RKO (cell line): ENCODE measurements around the gene SPATA6L.
"Not testable (repeated sequence)": the region's sequence is repeated elsewhere in the genome, so short reads cannot be mapped to it uniquely, and the experiment has no call there.

Experiments used
- DNase-seq: peaks from one replicate; pipeline ENCODE4 v3.0.0-alpha.2; 2016; ENCODE audit warnings: low spot score

SPATA6L gene

DNA sequence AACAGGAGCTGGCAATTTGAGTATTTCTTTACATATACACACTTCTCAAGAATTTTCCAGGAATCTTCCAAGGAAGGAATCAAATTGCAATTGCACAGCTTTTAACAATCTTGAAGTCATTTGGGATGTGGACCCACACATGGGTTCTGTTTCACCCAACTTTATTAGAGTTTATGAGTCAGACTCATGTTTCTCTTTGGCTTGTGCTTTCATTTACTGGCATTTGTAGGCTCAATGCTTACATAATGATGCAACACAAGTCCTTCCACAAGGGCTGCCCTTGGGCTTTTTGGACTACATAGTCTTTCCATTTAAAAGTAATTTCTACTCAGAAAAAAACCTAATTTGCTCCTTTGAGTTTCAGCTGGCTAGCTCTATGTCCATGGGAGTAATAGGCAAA, 8.5 kb upstream of the SPATA6L start:
- DNase-seq = peak; percentile 42

DNA sequence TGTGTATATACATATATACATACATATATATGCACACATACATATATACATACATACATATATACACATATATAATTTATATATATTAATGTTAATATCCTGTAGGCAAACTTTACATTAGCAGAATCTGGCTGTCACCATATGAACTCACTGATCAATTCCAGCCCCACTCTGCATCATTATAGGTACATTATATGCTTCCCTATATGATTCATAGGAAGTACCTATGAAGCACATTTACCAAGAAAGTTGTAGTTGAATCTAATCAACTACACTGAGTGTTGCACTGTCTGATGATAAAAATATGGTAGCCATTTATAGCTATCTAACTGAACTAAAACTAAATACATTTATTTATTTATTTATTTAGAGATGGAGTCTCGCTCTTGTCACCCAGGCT, 5.5 kb upstream of the SPATA6L start:
- no peak for DNase-seq

DNA sequence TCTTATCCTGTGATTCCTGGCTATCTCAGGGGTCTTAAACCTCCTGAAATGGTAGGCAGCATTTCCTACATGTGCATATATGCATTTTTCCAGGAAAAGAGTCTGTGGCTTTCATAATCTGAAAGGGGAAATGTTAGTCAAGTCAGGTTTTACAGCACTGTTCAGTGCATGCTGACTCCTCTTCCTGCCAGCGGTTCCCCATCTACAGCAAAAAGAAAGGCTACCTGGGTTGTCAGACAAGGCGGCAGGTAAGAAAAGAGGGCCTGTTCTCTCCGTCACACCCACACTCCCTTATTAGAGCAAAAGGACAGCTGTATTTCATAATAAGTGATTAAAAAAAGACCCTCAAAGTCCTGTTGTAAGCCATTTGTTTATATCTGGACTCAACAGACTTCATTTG, 4.3 kb upstream of the SPATA6L start:
- no peak for DNase-seq

DNA sequence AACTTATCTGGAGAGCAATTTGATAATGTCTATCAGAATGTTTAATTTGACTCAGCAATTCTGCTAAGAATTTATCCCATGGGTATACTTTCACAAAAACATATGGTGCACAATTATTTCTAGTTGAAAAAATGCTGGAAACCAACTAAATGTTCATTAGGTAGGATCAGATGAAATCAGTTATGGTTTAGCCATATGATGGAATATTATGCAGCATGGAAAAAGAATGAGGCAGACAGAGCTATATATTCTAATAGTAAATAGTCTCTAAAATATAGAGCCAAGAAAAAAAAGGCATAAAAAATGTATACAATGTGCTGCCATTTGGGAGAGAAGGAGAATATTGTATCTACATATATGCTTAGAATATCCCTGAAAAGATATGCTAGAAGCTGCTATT, 3.6 kb upstream of the SPATA6L start:
- DNase-seq = no peak

DNA sequence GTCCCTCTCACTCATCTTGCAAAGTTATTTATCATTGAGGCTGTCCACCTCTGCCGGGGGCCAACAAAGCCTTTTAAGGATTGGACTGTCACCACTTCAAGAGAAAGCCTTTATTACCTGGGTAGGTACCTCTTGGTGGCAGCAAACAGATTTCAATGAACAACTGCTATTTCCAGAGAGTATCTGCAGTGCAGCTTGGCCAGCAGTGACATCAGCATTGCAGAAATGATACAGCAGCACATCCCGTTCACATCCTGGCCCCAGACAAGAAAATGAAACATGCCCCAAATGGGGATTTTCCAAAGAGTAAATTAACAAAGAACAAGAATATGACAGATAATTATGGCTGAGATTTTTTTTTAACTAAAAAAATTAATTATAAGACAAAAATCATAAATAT, 2.3 kb upstream of the SPATA6L start:
- DNase-seq = no peak

DNA sequence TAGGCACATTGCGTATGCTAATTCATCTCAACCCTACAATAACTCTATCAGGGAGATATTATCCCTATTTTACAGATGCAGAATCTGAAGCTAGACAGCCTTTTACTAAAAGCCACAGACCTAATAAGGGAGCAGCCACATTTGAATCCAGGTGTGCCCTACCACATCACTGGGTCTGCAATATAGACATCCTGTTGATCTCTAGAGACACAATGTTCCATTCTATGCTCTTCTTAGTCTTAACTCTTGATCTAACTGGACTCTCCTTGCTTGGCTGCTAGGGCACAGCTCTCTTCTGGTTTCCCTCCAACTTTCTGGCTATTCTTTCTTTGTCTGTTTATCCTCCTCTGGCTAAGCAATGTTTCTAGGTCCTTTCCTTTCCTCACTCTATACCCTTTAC, 1.4 kb upstream of the SPATA6L start:
- no peak for DNase-seq

DNA sequence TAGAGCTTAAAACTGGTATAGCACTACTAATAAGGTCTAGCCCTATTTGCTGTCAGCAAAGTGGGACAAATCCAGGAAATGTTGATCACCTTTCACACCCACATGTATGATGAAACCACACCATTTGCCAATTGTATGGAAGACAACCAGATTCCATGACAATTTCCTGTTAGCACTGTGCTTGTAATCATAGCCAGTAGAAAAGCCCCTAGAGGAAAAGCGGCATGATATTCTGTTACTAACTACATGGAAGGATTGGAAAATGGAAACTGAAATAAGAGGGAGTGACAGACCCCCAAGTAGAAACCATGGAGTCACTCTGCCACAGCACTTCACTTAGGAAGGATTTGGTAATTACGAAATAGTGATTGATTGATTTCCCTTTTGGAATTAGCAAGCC, 923 bp downstream of the SPATA6L start:
- DNase-seq = peak; percentile 93

DNA sequence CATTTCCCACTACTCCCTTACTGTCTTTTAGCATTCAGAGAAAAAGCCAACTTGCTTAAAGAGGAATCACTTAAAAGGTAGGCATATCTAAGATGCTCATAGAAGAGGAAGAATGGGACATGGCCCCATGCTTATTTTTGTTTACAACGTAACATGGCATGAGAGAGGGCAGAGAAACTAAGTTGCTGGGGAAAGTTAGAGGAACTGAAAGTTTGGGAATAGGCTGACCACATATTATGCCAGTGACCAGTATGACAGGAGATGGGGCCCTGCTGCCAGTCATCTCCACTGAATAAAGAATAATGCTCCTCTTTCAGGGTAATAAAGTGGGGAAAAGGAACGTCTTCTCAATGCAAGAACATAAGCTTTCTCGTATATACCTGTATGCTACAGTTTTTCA, 2.3 kb downstream of the SPATA6L start:
- DNase-seq = peak; percentile 55

DNA sequence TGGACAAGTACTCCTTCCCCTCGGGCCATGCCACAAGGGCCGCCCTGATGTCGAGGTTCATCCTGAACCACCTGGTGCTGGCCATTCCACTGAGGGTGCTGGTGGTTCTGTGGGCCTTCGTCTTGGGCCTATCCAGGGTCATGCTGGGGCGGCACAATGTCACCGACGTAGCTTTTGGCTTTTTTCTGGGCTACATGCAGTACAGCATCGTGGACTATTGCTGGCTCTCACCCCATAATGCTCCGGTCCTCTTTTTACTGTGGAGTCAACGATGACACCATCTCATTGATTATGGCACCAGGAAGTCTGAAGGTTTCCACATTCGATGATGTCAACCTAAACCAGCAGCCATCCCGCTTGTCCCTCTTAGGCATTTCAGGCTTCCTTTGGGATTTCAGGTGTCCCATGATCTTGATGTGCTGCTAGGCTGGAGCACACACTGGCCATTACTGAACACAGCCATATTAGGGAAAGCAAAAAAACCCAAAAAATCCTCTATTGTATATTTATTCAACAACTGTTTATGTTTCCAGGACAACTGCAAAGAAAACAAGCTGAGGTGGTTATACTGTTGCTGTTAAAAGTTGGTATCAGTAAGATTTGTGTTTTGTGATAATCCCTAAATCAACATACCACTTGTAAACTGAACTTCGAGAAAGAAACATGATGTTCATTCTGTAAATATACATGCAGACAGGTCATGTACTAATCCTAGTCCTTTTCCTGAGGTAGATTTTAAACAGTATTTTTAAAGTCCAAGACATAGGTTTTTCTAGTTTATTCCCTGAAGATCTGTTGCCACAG, 3.1 kb downstream of the SPATA6L start:
- peak; percentile 88 for DNase-seq

DNA sequence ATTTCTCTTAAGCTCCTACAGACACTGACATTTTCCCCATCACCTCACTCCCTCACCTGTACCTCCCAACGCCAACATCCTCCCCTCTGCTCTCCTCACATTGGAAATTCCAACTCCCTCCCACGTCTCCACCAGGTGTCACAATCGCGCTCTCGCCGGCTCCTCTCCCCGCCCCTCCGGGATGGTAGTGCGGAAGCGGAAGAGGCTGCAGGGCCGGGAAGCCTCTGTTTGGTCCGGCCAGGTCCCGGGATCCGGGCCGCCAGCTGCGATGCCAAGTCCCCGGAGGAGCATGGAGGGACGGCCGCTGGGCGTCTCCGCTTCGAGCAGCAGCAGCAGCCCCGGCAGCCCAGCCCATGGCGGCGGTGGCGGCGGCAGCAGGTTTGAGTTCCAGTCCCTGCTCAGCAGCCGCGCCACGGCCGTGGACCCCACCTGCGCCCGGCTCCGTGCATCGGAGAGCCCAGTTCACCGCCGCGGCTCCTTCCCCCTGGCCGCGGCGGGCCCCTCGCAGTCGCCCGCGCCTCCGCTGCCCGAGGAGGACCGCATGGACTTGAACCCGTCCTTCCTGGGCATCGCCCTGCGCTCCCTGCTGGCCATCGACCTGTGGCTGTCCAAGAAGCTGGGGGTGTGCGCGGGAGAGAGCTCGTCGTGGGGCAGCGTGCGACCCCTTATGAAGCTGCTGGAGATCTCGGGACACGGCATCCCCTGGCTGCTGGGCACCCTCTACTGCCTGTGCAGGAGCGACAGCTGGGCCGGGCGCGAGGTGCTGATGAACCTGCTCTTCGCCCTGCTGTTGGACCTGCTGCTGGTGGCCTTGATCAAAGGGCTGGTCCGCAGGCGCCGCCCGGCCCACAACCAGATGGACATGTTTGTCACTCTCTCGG, 3.9 kb downstream of the SPATA6L start, which contains the start of gene PLPP6:
PLPP6 (plus strand) TSS at position 187 of the 881 bp plus-strand sequence; CDS start at position 269, 82 bp downstream.
- peak; percentile 90 for DNase-seq

DNA sequence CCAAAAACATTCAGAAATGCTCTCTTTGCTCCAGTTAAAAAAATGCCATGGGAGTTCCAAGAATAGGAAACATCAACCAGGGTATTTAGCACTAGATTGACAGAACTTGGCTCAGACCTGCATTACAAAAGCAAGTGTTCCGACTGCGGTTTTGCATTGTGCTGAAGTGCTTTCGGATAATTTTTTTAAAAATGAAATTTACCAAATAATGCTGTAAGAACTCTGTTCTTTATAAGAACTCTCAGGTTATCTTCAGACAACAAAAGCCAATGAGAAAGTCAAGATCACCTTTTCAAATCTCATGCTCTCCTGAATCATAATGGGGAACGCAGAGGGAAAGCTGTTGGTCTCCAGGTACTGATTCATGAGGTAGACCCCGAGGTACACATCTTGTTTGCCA, 4.7 kb downstream of the SPATA6L start:
- no peak for DNase-seq

DNA sequence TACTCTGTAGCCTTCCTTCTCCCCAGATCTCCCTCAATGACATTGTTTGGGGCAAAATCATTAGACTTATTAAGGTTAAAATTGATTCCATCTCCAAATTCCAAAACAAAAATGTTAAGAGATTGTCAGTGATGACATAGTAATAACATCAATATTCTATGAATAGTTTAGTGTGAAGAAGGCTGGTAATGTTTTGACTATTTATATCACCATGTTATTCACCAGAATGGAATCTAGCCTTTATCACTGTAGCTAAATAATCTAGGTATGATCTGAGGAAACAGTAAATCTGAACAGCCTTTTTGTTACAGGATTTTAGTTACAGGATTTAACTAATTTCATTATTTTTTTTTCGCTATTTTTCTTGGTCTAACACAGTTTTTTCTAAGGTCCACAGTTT, 5.1 kb downstream of the SPATA6L start:
- peak; percentile 38 for DNase-seq

DNA sequence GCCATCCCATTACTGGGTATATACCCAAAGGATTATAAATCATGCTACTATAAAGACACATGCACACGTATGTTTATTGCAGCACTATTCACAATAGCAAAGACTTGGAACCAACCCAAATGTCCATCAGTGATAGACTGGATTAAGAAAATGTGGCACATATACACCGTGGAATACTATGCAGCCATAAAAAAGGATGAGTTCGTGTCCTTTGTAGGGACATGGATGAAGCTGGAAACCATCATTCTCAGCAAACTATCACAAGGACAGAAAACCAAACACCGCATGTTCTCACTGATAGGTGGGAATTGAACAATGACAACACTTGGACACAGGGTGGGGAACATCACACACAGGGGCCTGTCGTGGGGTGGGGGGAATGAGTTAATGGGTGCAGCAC, 5.6 kb downstream of the SPATA6L start:
- DNase-seq = not testable (repeated sequence)

DNA sequence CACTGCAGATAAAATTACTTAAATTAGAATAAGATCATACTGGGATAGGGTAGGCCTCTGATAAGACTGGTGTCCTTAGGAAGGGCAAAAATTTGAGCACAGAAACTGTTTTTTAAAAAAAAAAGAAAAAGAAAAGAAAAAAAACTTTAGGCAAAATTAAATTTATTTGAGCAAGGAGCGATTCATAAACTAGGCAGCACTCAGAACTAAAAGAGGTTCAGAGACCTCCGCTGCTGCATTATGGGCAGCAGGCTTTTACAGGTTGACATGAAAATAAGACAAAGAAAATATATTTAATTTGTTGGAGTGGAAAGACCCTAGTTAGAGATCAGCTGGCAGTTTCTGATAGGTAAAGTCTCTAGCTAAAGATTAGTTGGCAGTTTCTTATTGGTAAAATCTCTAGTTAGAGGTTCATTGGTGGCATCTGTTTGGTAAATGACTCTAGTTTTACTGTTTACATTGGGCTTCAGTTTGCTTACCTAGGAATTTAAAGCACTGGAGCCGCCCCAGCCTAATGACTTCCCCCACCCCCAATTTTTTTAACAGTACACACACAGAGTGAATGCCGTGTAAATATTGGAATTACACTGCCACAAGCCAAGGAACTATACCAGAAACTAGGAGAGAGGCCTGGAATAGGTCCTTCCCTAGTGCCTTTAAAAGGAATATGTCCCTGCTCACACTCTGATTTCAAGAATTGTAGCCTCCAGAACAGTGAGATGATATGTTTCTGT, 8.7 kb downstream of the SPATA6L start:
- no peak for DNase-seq

DNA sequence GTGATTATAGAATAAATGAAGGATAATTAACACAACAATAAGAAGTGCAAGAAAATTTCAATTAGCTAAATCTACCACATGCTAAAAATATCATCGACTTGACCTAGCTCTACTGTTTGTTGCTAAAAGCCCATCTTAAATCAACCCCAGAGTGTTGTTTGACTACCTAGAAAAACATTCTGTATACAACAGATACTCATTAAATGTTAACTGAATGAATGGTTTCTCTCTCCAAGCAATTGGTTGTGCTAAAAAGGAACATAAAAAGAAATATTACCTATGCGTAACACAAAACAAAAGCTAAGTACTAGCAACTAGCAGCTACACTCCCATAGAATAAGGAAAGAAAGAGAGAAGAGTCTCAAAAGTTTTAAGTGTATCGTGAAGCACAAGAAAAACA, 9.7 kb downstream of the SPATA6L start:
- DNase-seq = no peak

DNA sequence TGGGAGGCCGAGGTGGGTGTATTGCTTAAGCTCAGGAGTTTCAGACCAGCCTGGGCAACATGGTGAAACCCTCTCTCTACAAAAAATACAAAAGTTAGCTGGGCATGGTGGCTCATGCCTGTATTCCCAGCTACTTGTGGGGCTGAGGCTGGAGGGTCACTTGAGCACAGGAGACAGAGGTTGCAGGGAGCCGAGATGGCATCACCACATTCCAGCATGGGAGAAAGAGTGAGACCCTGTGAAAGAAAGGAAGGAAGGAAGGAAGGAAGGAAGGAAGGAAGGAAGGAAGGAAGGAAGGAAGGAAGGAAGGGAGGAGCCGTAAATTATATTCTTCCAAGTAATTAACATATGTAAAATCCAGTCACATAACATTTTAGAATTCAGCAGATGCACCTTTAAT, 10.1 kb downstream of the SPATA6L start:
- DNase-seq = not testable (repeated sequence)

DNA sequence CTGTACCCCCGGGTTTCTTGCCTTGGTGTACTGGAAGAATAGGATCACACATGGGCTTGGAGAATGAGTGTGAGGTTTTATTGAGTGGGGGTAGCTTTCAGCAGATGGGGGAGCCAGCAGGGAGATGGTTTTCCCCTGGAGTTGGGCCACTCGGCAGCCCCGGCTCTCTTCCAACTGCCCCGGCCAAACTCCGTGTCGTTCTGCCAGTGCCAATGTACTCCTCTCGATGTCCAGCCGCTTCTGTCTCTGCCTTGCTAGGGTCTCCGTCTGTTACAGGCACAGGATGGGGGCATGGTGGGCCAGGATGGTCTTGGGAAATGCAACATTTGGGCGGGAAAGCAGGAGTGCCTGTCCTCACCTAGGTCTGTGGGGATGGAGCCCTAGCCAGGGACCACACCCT, 11.7 kb downstream of the SPATA6L start:
- DNase-seq = no peak

DNA sequence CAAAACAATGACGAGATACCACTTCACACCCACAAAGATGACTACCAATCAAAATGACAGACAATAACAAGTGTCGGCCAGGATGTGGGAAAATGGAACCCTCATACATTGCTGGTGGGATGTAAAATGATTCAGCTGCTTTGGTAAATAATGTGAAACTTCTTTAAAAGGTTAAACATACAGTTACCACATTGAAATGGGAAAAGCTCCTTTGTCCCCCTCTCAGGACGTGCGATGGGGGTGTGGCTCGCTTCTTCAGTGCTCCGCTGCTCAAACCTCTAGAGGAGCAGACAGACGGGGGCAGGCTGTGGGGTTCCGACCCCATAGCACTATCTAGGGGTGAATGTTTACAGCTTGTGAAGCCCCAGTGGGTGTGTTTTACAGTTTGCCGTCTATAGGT, 12.2 kb downstream of the SPATA6L start:
- no peak for DNase-seq

DNA sequence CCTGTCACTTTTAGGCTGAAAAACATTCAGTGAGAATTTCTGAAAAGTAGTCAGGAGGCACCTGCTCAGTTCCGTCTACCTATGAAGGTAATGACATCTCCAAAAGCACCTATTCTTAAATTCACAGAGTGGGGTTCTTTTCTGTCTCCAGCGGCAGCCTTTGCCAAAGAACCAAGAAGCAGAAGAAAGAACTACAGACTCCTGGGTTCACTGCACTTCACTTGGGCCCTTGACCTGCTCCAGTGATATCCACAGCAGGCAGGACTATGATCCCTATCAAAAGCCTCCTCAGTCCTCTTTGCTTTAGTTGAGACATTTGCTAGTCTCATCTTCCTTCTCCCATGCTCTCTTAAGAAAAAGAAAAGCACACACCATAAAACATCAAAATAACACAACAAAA, 23.9 kb downstream of the SPATA6L start:
- DNase-seq = no peak

DNA sequence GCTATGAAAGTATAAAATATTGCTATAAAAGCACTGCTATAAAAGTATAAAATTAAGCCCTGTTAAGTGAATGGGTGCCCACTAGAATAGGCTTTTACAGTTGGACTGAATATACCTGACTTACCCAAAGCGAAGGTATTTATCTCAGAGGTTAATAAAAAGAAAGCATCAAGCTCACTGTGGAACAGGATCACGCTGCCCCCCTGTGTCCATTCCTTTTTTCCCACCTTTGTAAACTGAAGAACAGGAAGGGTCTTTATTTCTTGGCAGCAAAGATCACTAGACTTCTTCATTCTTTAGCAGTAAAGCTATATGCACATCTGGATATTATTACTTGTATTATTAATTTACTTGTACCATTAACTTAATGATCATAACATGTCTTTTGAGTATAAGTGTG, 26.3 kb downstream of the SPATA6L start:
- peak; percentile 39 for DNase-seq

DNA sequence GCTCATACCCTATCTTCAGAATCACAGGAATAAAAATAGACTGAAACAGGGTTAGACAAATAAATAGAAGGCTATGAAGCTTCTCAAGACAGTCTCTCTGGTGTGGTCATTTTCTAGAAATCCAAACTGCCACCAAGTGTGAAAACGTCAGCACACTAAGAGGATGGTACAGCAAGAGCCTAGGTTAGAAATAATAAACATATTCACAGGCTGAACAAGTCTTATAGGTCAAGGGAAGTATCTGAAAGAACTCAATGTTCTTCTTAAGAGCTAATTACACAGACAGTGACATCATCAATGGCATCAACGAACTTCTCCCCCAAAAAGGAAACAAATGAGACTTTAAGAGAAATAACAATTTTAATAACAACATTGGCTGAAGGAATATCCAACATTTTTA, 26.9 kb downstream of the SPATA6L start:
- DNase-seq = no peak

DNA sequence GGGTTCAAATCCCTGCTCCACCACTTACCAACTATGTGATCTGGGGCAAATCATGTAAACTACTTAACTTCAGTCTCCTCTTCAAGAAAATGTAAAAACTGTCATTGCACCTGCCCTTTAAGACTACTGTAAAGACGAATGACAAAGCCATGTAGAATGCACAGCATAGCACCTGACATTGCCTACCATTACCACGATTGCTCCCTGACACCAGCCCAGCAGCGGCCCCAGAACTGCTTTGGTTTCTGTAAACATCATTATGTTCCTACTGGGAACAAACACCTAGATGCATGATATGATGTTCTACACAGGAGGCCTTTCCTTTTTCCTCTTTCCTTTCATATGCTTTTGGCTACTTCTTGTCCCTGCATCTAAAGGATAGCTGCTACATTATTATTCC, 27.3 kb downstream of the SPATA6L start:
- no peak for DNase-seq

DNA sequence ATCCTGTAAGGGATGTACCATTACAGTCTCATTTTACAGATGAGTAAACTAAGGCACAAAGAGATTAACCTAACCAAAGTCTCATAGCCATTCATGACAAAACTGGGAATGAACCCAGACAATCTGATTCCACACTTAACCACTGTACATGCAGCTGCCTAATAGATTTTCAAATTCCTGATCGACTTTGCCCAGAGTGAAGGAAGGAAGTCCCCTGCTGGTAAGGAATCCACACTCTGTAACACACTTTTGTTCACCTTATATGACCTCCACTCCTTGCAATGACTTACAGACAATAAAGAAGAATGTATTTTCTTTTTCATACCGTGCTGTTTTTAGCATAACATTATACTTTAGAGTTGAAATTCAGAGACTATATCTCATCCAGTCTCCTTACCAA, 35.4 kb downstream of the SPATA6L start:
- no peak for DNase-seq
